SU-DHL-6 (cell line): ENCODE data around the gene DSCAML1.

Experiments
- EZH2phosphoT487 ChIP-seq: fragments of 200-600 bp; sonication (generic), shearing (Covaris generic); conservative IDR thresholded peaks from 2 replicates; pipeline ENCODE4 v1.6.1; 2018; ENCODE audit warnings: mild to moderate bottlenecking, antibody characterized with exemption, low read length, moderate library complexity, mixed read lengths
- TF ChIP-seq, protein P1 (sequence below): fragments of 200-600 bp; sonication (generic); IDR thresholded peaks from one replicate; pipeline ENCODE4 v1.5.1; 2017; ENCODE audit warnings: antibody characterized with exemption, mild to moderate bottlenecking, low read length, moderate library complexity; ENCODE audit not compliant: insufficient read depth, poor library complexity, severe bottlenecking

GRCh38 chr11:117717485-117718314, 79.3 kb downstream of the DSCAML1 start:
- TF ChIP-seq, protein P1, sequence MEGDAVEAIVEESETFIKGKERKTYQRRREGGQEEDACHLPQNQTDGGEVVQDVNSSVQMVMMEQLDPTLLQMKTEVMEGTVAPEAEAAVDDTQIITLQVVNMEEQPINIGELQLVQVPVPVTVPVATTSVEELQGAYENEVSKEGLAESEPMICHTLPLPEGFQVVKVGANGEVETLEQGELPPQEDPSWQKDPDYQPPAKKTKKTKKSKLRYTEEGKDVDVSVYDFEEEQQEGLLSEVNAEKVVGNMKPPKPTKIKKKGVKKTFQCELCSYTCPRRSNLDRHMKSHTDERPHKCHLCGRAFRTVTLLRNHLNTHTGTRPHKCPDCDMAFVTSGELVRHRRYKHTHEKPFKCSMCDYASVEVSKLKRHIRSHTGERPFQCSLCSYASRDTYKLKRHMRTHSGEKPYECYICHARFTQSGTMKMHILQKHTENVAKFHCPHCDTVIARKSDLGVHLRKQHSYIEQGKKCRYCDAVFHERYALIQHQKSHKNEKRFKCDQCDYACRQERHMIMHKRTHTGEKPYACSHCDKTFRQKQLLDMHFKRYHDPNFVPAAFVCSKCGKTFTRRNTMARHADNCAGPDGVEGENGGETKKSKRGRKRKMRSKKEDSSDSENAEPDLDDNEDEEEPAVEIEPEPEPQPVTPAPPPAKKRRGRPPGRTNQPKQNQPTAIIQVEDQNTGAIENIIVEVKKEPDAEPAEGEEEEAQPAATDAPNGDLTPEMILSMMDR, result no peak
- TF ChIP-seq EZH2phosphoT487, result no peak
